CD1c-positive myeloid dendritic cell (primary cell): ENCODE measurements around the gene UBTD1.
A peak's percentile ranks its signal among the peaks of the same experiment; 100 is the strongest.
"Not testable (repeated sequence)": the region's sequence is repeated elsewhere in the genome, so short reads cannot be mapped to it uniquely, and the experiment has no call there.

Experiments
- DNase-seq: peaks from one replicate; pipeline ENCODE4 v3.0.0-alpha.2; 2016; ENCODE audit errors: extremely low spot score

Gene UBTD1

GRCh38 chr10:97563337-97563736 lies 64.6 kb downstream of the UBTD1 start:
- no peak for DNase-seq

GRCh38 chr10:97564776-97565175 lies 66.1 kb downstream of the UBTD1 start:
- DNase-seq, result no peak

GRCh38 chr10:97566336-97566996 lies 67.7 kb downstream of the UBTD1 start:
- no peak for DNase-seq

GRCh38 chr10:97567891-97568290 lies 69.2 kb downstream of the UBTD1 start:
- no peak for DNase-seq

- DNase-seq, result no peak
These were observed 71.5 kb downstream of the UBTD1 start for GRCh38 chr10:97570146-97570788.

- DNase-seq, result no peak
These were observed 72.2 kb downstream of the UBTD1 start for GRCh38 chr10:97570789-97571471.

- no peak for DNase-seq
These were observed 72.9 kb downstream of the UBTD1 start for GRCh38 chr10:97571622-97572021.

GRCh38 chr10:97572214-97572989 lies 73.7 kb downstream of the UBTD1 start, which contains the start of gene ANKRD2:
TSS of gene ANKRD2 (plus strand) at chr10:97572779. CDS start at chr10:97572789, 10 bp downstream.
- DNase-seq, result peak; percentile 79

- no peak for DNase-seq
These were observed 74.3 kb downstream of the UBTD1 start for GRCh38 chr10:97573021-97573420.

GRCh38 chr10:97573672-97574071 lies 74.9 kb downstream of the UBTD1 start:
- DNase-seq, result no peak

GRCh38 chr10:97574374-97575126 lies 75.8 kb downstream of the UBTD1 start:
- no peak for DNase-seq

GRCh38 chr10:97575127-97575668 lies 76.5 kb downstream of the UBTD1 start:
- DNase-seq, result no peak

- DNase-seq, result not testable (repeated sequence)
These were observed 77.8 kb downstream of the UBTD1 start for GRCh38 chr10:97576487-97576886.

GRCh38 chr10:97577701-97578100 lies 79.0 kb downstream of the UBTD1 start:
- no peak for DNase-seq

GRCh38 chr10:97578171-97578844 lies 79.6 kb downstream of the UBTD1 start:
- no peak for DNase-seq

- DNase-seq, result no peak
These were observed 82.0 kb downstream of the UBTD1 start for GRCh38 chr10:97580421-97581367.

- no peak for DNase-seq
These were observed 83.4 kb downstream of the UBTD1 start for GRCh38 chr10:97582169-97582568.

GRCh38 chr10:97583476-97583875 lies 84.8 kb downstream of the UBTD1 start:
- DNase-seq, result no peak

GRCh38 chr10:97584060-97584797 lies 85.5 kb downstream of the UBTD1 start, which contains the start of gene HOGA1:
TSS of gene HOGA1 (plus strand) at chr10:97584389. CDS start at chr10:97584704, 315 bp downstream.
- no peak for DNase-seq
